Measurements from ENCODE around the gene GCH1.

DNA sequence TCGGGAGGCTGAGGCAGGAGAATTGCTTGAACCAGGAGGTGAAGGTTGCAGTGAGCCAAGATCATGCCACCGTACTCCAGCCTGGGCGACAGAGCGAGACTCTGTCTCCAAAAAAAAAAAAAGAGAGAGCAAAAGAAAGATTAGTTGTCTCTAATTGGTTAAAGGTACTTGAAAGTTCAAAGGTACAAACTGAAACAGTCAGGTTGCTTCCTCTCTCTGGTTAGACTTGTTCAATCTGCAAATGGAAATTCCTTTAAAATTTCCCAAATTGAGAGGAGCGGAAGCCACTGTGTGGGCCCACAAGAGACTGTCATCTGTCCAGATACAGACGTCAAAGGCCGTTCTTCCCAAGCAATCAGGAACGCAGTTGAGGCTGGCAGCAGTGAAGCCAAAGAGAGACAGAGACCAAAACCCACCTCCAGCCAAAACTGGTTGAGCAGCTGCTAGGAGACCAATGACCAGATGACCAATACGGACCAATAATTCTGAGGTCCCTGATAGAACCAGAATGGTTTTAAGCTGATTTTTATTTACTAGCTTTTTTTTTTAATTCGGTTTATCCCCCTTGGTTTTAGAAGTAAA lies 63.6 kb downstream of the GCH1 start:
- no peak for TF ChIP-seq CTCF (IDR thresholded peaks at IDR 0.05)
- TF ChIP-seq EZH2 (IDR thresholded peaks at IDR 0.05) = no peak
